ENCODE data around the gene NRCAM.

DNA sequence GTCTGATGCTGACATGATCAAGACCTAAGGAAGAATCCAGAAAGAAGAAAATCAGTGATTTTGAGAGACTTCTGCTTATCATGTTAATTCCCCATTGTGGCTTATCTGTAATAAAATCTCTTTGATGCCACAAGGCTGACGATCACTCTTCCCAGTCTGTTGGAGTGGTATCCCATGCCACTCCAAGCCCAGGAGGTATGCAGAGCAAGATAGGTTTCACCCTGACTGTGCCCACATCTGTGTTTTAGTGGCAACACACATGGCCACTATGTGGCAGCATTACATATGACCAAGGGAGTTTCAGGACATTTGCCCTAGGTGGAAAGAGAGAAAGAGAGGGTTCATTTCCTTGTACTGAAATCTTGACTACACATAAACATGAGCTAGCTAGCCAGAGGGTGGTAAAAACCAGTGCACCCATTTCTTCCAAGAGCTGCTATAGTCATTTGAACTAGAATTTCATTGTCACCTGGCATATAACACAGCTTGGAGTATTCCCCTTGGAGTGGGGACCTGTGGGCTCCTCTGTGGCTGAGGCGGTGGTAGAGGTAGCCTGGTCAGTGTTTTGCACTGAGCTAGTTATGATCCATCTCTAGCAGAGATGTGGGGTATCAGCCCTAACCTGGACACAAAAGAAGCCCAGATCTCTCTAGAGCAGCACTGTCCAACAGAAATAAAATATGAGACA is 346.9 kb downstream of the NRCAM start:
- TF ChIP-seq, protein P1, sequence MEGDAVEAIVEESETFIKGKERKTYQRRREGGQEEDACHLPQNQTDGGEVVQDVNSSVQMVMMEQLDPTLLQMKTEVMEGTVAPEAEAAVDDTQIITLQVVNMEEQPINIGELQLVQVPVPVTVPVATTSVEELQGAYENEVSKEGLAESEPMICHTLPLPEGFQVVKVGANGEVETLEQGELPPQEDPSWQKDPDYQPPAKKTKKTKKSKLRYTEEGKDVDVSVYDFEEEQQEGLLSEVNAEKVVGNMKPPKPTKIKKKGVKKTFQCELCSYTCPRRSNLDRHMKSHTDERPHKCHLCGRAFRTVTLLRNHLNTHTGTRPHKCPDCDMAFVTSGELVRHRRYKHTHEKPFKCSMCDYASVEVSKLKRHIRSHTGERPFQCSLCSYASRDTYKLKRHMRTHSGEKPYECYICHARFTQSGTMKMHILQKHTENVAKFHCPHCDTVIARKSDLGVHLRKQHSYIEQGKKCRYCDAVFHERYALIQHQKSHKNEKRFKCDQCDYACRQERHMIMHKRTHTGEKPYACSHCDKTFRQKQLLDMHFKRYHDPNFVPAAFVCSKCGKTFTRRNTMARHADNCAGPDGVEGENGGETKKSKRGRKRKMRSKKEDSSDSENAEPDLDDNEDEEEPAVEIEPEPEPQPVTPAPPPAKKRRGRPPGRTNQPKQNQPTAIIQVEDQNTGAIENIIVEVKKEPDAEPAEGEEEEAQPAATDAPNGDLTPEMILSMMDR (optimal IDR thresholded peaks at IDR 0.05 in 1 of 3, IDR thresholded peaks at IDR 0.05 in 1 of 3, conservative IDR thresholded peaks at IDR 0.05 in 1 of 3; ENCODE audit: extremely low read depth in 1 of 3, insufficient read depth in 2 of 3, low read length in 3 of 3) = peak; percentile 49 to 81 (median 51)
- no peak for TF ChIP-seq EZH2 (IDR thresholded peaks at IDR 0.05; ENCODE audit: low read length)

Measured in keratinocyte (primary cell).